ENCODE data around the gene BAHCC1. TPM values are rescaled to one million over a fixed set of nuclear protein-coding genes. Genes with fewer than 3 reads are reported as not detected.

Gene BAHCC1
- total RNA-seq, 1 donor from 2014 or later, result 3.6 TPM

GRCh38 chr17:81367171-81367570 lies 28.1 kb upstream of the BAHCC1 start:
- DNase-seq (ENCODE audit: low spot score), result no peak

DNA sequence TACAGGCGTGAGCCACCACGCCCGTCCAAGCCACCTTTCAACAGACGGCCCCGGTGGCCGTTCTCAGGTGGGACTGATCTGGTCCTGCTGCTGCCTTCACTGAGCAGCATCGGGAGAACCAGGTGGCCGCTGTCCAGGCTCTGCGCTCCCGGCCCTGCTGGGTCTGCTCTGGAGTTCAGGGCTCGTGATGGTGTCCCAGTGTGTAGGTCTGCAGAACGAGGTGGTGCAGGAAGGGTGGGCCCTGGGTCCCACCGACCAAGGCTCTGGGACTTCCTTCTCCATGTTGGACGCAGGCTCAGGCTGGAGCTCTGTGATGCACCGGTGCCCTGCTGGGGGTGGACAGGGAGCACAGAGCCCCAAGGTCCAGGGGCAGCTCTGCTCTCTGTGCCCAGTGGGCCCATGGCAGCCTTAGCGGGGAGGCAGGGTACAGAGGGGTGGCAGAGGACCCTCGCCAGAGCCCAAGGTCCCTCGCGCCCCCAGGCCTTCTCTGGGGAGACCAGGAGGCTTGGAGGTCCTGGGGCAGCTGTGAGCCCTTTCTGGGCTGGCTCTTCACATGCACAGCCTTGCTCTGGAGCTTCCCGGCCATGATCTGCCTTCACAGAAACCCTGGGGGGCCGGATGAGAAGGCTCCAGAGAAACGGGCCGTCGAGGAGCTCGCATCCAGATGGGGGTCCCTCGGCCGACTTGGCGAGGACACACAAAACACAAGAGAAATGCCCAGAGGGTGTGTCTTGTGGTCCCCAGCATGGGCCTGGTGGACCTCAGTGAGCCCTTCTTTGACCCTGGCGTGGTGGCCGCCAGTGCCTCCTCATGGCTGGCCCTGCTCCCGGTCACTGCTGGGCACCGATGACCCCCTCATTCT lies 26.9 kb upstream of the BAHCC1 start:
- no peak for DNase-seq (ENCODE audit: low spot score)

- DNase-seq (ENCODE audit: low spot score), result no peak
Measured at GRCh38 chr17:81370294-81370693, 25.0 kb upstream of the BAHCC1 start.

DNA sequence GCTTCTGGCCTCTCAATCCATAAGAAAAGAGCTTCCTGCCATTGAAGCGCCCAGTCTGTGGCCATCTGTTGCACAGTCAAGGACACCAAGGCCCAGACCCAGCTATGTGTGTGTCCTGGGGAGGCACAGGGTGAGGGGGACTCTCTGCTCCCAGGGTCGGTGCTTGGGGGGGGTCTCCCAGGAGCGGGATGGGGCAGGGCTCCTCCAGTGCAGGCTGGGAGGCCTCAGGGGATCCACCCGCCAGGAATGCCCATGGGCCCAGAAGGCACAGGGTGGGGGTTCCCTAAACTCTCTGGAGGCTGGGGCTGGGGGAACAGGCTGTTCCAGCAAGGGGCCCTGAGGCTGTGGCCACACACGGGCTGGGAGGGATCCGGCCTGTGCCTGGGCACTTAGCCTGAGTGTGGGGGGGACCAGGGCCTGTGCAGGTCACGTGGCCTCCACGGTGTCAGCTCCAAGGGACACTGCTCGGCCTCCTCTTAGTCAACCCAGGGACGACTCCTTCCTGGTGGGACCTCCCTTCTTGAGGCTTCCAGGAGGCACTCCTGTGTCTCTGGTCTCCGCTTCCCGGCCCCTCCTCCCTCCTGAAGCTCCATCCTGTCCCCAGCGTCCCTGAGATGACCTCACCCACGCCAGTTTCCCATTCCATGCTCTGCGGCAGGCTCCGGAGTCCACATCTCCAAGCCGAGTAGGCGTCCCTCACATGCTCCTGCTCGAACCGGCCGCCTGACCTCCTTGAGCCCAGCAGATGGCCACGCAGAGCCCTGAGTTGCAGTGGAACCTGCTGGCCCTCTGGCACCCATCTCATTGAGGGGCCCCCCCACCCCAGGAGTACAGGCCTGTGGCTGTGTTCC lies 23.1 kb upstream of the BAHCC1 start:
- DNase-seq (ENCODE audit: low spot score), result no peak

- no peak for DNase-seq (ENCODE audit: low spot score)
Measured at GRCh38 chr17:81373536-81374160, 21.6 kb upstream of the BAHCC1 start.

- no peak for DNase-seq (ENCODE audit: low spot score)
Measured at GRCh38 chr17:81374890-81375289, 20.4 kb upstream of the BAHCC1 start.

GRCh38 chr17:81376946-81377714 lies 18.1 kb upstream of the BAHCC1 start:
- no peak for DNase-seq (ENCODE audit: low spot score)

DNA sequence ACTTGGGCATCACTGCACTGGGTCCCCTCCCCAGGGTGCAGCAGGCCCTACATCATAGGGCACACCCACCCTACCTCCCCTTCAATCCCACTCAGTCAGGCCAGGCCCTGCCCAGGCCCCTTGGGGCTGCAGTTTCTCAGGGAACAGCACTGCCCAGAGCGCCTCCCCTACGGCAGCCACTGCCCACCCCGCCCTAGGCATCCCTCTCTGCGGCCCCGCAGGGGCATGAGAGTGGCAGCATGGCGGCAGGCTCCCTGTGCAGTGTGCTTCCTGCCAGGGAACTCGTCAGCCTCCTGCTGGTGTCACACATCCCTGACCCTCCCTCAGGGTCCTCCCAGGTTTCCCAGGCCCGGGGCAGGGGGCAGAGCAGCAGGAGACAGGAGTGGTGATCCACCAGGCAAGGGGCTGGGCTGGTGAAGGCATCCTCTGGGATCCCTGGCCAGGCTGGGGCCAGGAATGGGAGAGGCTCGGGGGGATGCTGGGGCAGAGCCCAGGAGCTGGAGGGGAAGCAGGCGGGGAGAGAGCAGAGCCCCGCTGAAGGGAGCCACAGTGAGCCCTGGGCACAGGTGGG lies 16.2 kb upstream of the BAHCC1 start:
- DNase-seq (ENCODE audit: low spot score), result no peak

GRCh38 chr17:81379523-81379942 lies 15.7 kb upstream of the BAHCC1 start:
- DNase-seq (ENCODE audit: low spot score), result no peak

GRCh38 chr17:81380131-81380530 lies 15.1 kb upstream of the BAHCC1 start:
- no peak for DNase-seq (ENCODE audit: low spot score)

- no peak for DNase-seq (ENCODE audit: low spot score)
Measured at GRCh38 chr17:81380666-81381518, 14.4 kb upstream of the BAHCC1 start.

- DNase-seq (ENCODE audit: low spot score), result no peak
Measured at GRCh38 chr17:81381632-81382577, 13.4 kb upstream of the BAHCC1 start.

DNA sequence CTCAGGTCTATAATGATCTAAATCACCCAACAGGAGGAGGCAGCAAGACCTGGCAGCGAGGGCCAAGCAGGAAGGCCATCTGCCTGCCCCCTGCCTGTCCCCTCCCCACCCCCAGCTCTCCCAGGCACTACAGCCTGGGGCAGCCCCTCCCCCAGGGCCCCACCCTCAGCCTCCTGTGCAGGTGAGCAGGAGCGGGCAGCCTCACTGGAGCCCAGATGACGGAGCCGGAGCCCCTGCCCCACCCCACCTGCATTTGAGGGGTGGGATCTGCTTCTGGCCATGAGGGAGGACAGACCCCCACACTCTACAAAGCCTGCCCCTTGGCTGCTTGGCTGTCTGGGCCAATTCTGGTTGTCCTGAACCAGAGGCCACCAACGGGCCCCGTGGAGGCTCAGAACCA lies 12.4 kb upstream of the BAHCC1 start:
- DNase-seq (ENCODE audit: low spot score), result no peak

DNA sequence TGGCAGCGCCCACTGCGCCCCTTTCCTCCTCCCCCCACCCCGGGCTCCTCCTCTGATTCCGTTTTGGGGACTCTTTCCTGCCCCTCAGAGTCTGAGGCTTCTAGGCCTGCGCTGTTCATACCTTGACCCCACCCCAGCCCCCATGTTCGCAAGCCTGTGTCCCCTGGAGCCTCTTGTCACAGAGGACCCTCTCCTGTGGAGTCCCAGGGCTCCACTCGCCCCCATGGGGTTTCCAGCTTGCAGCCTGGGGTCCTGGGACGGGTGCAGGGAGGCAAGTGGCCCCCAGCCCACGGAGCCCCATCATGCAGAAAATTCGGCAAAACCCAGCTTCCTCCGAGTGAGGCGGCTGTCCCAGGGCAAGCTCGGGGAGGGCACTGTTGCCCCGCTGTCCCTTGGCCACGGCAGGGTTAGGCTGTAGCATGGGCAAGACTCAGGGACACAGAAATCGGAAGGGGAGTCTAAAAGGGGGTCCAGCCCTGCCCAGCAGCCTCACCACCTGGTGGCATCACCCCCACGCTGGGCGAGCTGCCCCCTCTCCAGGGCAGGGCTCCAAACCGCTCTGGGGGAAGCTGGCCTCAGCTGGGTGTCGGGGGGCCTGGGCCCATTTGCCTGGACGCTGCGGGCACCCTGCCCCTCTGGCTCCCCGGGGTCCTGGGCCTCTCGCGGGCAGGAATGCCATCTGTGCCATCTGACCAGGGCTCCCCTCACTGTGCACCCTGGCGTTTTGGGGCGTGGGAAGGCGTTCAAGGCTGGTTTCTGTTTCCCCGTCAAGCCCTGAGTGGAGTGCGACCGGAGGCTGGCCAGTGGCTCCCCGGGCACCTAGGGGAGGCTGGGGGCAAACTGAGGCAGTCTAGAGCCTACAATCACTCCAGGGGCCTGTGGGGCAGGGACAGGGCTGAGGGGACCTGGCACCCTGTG lies 11.5 kb upstream of the BAHCC1 start:
- no peak for DNase-seq (ENCODE audit: low spot score)

GRCh38 chr17:81384929-81385319 lies 10.3 kb upstream of the BAHCC1 start:
- peak; percentile 25 for DNase-seq (ENCODE audit: low spot score)

GRCh38 chr17:81385320-81386111 lies 9.7 kb upstream of the BAHCC1 start:
- peak; percentile 85 for DNase-seq (ENCODE audit: low spot score)

GRCh38 chr17:81386141-81386645 lies 9.1 kb upstream of the BAHCC1 start:
- DNase-seq (ENCODE audit: low spot score), result peak; percentile 38
